Measurements from ENCODE around the gene PTPN22.

PTPN22 gene

DNA sequence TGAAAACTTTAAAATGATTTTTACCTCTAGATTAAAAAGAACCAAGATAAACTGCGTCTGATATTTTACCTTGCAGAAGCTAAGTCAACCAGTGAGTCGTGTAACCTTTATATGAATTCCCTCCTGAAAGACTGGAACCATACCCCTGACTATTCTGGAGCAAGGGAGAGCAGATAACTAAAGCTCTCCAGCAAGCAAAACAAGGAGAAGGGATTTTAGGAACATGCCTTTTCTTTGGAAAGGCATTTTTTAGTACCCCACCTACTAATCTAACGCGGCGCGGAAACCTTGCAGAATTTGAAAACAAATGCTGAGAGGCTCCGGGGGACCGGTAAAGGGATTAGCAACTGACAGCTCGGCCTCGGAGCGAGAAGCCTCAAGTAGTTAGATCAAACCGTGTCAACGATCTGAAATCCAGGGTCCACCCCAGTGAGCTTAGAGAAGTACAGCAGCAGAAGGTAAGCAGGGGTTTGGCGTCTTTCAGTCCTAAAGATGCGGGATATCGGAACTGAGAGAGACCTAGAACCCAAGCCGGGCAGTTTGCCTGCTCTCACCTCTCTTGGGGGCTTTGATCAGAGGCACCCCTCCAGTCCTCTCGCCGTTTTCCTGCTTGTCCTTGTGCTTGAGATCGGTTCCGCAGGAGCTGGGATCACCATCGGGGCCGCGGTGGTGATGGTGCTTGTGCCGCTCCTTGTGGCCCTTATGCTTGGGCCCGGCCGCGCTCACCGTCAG, 60.2 kb downstream of the PTPN22 start:
- Histone ChIP-seq H3K4me3 (ENCODE audit: low read depth in 1 of 2, low read length in 1 of 2) (peak overlapping the region; percentile 95 to 96), H3K9me3 (no peaks in the 10 kb centered on the region), H3K27ac (peak overlapping the region; percentile 95), H3K36me3 (peaks cover 31% of the 10 kb centered on the region), H3K27me3 (no peaks in the 10 kb centered on the region), H3K4me1 (ENCODE audit: control insufficient read depth in 1 of 2, insufficient read depth in 1 of 2, low read depth in 1 of 2, low read length in 1 of 2) (peaks cover 41 to 44% of the 10 kb centered on the region in 2 experiments)
- TF ChIP-seq, protein P1, sequence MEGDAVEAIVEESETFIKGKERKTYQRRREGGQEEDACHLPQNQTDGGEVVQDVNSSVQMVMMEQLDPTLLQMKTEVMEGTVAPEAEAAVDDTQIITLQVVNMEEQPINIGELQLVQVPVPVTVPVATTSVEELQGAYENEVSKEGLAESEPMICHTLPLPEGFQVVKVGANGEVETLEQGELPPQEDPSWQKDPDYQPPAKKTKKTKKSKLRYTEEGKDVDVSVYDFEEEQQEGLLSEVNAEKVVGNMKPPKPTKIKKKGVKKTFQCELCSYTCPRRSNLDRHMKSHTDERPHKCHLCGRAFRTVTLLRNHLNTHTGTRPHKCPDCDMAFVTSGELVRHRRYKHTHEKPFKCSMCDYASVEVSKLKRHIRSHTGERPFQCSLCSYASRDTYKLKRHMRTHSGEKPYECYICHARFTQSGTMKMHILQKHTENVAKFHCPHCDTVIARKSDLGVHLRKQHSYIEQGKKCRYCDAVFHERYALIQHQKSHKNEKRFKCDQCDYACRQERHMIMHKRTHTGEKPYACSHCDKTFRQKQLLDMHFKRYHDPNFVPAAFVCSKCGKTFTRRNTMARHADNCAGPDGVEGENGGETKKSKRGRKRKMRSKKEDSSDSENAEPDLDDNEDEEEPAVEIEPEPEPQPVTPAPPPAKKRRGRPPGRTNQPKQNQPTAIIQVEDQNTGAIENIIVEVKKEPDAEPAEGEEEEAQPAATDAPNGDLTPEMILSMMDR (IDR thresholded peaks at IDR 0.05), result no peak

DNA sequence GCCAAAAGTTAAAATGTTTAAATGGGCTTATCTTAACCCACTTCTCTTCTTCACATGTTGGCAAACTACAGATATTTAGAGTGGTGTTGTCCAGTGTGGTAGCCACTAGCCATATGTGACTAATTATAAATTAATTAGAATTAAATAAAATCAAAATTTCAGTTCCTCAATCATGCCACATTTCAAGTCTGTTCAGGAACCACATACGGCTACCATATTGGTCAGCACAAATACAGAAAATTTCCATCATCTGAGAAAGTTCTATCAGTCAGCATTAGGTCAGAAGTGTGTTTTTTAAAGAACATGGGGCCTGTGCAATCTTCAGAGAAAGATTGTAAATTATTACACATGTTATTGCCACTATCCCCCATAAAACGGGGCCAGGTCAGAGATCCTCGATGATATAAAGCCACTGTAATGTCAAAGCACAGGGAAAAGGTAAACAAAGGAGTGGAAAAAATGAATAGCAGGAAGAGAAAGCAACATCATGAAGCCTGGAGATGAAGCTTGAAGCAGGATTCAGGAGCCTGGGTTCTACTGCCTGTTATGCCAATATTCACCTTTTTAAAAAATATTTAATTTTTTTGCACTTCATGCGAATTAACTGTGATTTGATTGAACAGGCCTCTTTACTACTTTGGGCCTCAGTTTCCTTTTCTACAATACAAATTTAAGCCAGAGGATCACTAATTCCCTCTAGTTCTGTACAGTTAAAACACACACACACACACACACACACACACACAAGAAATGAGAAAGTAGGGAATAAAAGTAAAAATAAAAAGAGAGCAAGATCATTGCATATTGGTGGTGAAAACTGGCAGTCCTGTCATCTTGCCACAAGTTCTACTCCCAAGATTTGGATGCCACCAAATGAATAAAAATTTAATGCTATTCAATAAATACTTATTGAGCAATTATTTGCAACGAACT, 61.6 kb downstream of the PTPN22 start:
- H3K36me3 ChIP-seq, result peaks cover 19% of the 10 kb centered on the region
- no peaks in the 10 kb centered on the region for H3K27me3 ChIP-seq
- TF ChIP-seq, protein P1 (IDR thresholded peaks at IDR 0.05), result no peak
- peak overlapping the region; percentile 95 to 96 for H3K4me3 ChIP-seq (ENCODE audit: low read depth in 1 of 2, low read length in 1 of 2)
- no peaks in the 10 kb centered on the region for H3K9me3 ChIP-seq
- H3K4me1 ChIP-seq (ENCODE audit: control insufficient read depth in 1 of 2, insufficient read depth in 1 of 2, low read depth in 1 of 2, low read length in 1 of 2), result peaks cover 45 to 50% of the 10 kb centered on the region in 2 experiments
- peak overlapping the region; percentile 95 for H3K27ac ChIP-seq

DNA sequence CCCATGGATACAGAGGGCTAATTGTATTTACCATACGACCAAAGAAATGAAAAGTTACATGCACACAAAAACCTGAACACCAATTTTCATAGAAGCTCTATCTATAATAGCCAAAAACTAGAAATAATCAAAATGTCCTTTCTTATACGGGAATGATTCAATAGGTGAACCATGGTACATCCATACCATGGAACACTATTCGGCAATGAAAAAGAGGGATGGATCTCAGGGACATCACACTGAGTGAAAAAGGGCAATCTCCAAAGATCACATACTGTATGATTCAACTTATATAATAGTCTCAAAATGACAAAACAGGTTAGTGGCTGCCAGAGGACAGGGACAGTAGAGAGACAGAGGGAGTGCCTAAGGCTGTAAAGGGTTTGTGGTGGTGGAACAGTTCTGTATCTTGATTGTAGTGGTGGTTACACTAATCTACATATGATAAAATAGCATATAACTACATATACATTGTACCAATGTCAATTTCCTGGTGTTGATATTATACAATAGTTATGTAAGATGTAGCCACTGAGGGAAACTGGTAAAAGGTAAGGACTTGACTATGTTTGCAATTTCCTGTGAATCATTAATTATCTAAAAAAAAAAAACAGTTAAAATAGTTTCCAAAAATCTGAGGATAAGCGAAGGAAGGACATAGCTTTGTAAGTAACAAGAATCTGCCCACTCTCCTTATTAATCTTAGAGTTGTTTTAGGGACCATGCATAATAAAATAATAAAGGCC, 62.9 kb downstream of the PTPN22 start:
- TF ChIP-seq, protein P1 (IDR thresholded peaks at IDR 0.05), result no peak
- peak overlapping the region; percentile 95 for H3K27ac ChIP-seq
- no peaks in the 10 kb centered on the region for H3K9me3 ChIP-seq
- peaks cover 45 to 58% of the 10 kb centered on the region in 2 experiments for H3K4me1 ChIP-seq (ENCODE audit: control insufficient read depth in 1 of 2, insufficient read depth in 1 of 2, low read depth in 1 of 2, low read length in 1 of 2)
- peak overlapping the region in 1 of 2 experiments; percentile 6 for H3K4me3 ChIP-seq (ENCODE audit: low read depth in 1 of 2, low read length in 1 of 2)
- H3K27me3 ChIP-seq, result no peaks in the 10 kb centered on the region
- peaks cover 5% of the 10 kb centered on the region for H3K36me3 ChIP-seq

DNA sequence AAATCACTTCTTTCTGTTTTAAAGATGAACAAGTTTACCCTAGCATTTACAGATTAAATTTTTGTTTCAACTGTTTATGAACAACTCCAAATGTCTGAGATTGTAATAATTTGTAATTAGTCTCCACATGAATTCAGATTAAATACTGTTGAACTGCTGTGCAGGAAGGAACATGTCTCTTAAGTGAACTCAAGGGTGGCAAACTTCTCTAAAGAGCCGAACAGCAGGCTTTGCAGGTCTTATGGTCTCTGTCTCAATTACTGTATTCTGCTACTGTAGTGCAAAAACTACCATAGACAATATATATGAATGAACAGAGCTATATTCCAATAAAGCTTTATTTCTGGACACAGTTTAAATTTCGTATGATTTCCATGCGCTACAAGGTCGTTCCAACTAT, 65.9 kb downstream of the PTPN22 start:
- H3K9me3 ChIP-seq, result no peaks in the 10 kb centered on the region
- H3K27ac ChIP-seq, result peak overlapping the region; percentile 57
- no peaks in the 10 kb centered on the region for H3K27me3 ChIP-seq
- TF ChIP-seq, protein P1 (IDR thresholded peaks at IDR 0.05), result no peak
- peaks cover 33 to 42% of the 10 kb centered on the region in 2 experiments for H3K4me1 ChIP-seq (ENCODE audit: control insufficient read depth in 1 of 2, insufficient read depth in 1 of 2, low read depth in 1 of 2, low read length in 1 of 2)
- no peak overlapping the region for H3K4me3 ChIP-seq (ENCODE audit: low read depth in 1 of 2, low read length in 1 of 2)
- no peaks in the 10 kb centered on the region for H3K36me3 ChIP-seq

DNA sequence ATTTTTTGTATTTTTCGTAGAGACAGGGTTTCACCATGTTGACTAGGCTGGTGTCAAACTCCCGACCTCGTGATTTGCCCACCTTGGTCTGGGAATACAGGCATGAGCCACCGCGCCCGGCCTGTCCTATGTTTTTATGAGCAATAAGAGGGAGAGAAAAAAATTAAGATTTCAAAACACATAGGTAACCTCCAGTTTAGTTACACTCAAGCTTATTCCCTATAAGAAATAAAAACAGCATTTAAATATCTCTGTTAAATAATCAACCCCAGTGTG, 66.3 kb downstream of the PTPN22 start:
- Histone ChIP-seq H3K4me3 (ENCODE audit: low read depth in 1 of 2, low read length in 1 of 2) (no peak overlapping the region), H3K36me3 (no peaks in the 10 kb centered on the region), H3K27ac (peak overlapping the region; percentile 57), H3K27me3 (no peaks in the 10 kb centered on the region), H3K4me1 (ENCODE audit: control insufficient read depth in 1 of 2, insufficient read depth in 1 of 2, low read depth in 1 of 2, low read length in 1 of 2) (peaks cover 29 to 38% of the 10 kb centered on the region in 2 experiments), H3K9me3 (no peaks in the 10 kb centered on the region)
- TF ChIP-seq, protein P1 (IDR thresholded peaks at IDR 0.05), result no peak
